Lung (tissue), 12 donors: ENCODE results near the gene UQCRC1. TPM values are rescaled to one million over a fixed set of nuclear protein-coding genes. Genes with fewer than 3 reads are reported as not detected.

Source experiments
- ATAC-seq: fragments of 200-7000 bp; cut with Tn5 transposase; one replicate; pipeline ENCODE4 v1.9.1; 2020; ENCODE audit warnings: moderate number of reproducible peaks; ENCODE audit not compliant: insufficient read depth, low FRiP score
- DNase-seq, 3 donors: peaks; one replicate each; pipeline ENCODE4 v3.0.0-alpha.2; 2013 to 2017
- H3K27ac ChIP-seq, 2 donors: one replicate each; pipeline ENCODE4 v1.5.1; 2013; ENCODE audit warnings: mild to moderate bottlenecking in 2 of 2, moderate library complexity in 2 of 2, control low read depth in 1 of 2, inconsistent platforms in 1 of 2, low read depth in 1 of 2, low read length in 1 of 2
- H3K27me3 ChIP-seq, 3 donors: one replicate each; pipeline ENCODE4 v1.5.1; 2013; ENCODE audit warnings: low read length in 2 of 3; ENCODE audit not compliant: control insufficient read depth in 3 of 3, insufficient read depth in 3 of 3
- H3K36me3 ChIP-seq, 4 donors: one replicate each; pipeline ENCODE4 v1.5.1; 2013; ENCODE audit warnings: low read length in 4 of 4, mild to moderate bottlenecking in 1 of 4, moderate library complexity in 1 of 4; ENCODE audit not compliant: control insufficient read depth in 4 of 4, insufficient read depth in 4 of 4
- H3K4me1 ChIP-seq, 5 donors: one replicate each; pipeline ENCODE4 v1.5.1; 2013; ENCODE audit warnings: low read length in 5 of 5, mild to moderate bottlenecking in 2 of 5, moderate library complexity in 1 of 5; ENCODE audit not compliant: control insufficient read depth in 5 of 5, insufficient read depth in 5 of 5
- H3K4me3 ChIP-seq: one replicate; pipeline ENCODE4 v1.5.1; 2013; ENCODE audit warnings: mild to moderate bottlenecking, control low read depth, moderate library complexity
- H3K9ac ChIP-seq, 2 donors: one replicate each; pipeline ENCODE4 v1.5.1; 2013; ENCODE audit warnings: low read length in 2 of 2, control low read depth in 1 of 2; ENCODE audit not compliant: insufficient read depth in 1 of 2
- H3K9me3 ChIP-seq, 4 donors: one replicate each; pipeline ENCODE4 v1.5.1; 2013; ENCODE audit warnings: low read length in 3 of 4, mild to moderate bottlenecking in 1 of 4, moderate library complexity in 1 of 4; ENCODE audit not compliant: control insufficient read depth in 4 of 4, insufficient read depth in 3 of 4
- WGBS, 2 donors: extraction: QIAGEN DNeasy Blood & Tissue Kit; methylation state at CpG; one replicate each; pipeline ENCODE4 v1.1.7; 2013; 5-methylcytosine and 5-hydroxymethylcytosine counted together
- polyA plus RNA-seq, 2 donors: library from polyadenylated mRNA; stranded (reverse); fragments of 200-250 nt; gene quantifications; one replicate each; pipeline ENCODE4 v1.2.1, GENCODE V29; 2013
- total RNA-seq, 2 donors: library from RNA; depleted of rRNA in 1 of 2; stranded (reverse); fragments of >200 nt in 1 of 2; gene quantifications; one replicate each; pipeline ENCODE4 v1.2.1, GENCODE V29; 2014 to 2021
- TF ChIP-seq, protein P1 (sequence below): IDR thresholded peaks from 2 replicates; pipeline ENCODE4 v1.5.1; 2012; ENCODE audit warnings: mild to moderate bottlenecking; ENCODE audit errors: control extremely low read depth, extremely low read depth
- donor health status: control.
- donor health status: control.
- donor health status: Bipolar disorder and iron deficiency.
- donor health status: healthy.
- donor health status: DM: yes; HTN: yes; CAD: no.

UQCRC1 gene
- total and polyA plus RNA-seq, 4 donors: 98.5 to 225 (median 176) TPM

DNA sequence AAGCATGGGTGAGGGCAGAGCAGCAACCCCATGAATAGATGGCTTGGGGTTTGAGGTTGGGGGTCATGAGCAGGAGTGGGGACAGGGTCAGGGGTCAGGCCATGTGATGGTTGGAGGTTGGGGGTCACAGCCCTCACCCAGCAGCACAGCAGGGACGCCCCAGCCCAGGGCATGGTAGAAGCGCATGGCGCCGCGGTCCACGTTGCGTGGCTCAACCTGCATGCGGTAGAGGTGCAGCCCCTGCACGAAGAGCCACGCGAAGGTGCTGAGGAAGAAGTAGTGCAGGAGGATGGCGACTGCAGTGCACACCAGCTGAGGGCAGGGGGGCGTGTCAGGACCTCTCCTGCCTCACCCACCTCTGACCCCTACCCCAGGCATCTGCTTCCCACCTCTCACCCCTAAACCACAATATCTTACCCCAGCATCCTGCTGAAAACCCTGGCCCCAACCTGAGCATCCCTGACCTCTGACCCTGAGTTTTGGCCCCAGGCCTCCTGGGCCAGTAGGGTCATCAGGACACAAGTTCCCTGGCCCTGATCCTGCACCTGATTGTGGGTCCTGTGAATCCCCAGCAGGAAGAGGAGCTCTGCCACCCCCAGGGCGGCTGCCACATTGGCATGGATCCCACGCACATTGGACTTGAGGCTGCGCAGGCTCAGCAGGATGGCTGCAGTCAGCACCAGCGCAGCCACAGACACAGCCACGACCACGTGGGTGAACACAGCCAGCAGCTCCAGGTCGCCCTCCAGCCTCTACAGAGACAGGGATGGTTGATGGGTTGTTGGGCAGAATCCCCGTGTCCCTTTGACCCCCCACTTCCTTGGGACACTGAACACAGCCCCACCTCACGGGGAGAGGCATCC, 35.7 kb upstream of the UQCRC1 start:
- no peaks in the 10 kb centered on the region for H3K36me3 ChIP-seq
- no peak overlapping the region for H3K27ac ChIP-seq
- no peak overlapping the region for H3K4me3 ChIP-seq
- ATAC-seq (no peak), DNase-seq (no peak)
- TF ChIP-seq, protein P1, sequence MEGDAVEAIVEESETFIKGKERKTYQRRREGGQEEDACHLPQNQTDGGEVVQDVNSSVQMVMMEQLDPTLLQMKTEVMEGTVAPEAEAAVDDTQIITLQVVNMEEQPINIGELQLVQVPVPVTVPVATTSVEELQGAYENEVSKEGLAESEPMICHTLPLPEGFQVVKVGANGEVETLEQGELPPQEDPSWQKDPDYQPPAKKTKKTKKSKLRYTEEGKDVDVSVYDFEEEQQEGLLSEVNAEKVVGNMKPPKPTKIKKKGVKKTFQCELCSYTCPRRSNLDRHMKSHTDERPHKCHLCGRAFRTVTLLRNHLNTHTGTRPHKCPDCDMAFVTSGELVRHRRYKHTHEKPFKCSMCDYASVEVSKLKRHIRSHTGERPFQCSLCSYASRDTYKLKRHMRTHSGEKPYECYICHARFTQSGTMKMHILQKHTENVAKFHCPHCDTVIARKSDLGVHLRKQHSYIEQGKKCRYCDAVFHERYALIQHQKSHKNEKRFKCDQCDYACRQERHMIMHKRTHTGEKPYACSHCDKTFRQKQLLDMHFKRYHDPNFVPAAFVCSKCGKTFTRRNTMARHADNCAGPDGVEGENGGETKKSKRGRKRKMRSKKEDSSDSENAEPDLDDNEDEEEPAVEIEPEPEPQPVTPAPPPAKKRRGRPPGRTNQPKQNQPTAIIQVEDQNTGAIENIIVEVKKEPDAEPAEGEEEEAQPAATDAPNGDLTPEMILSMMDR: no peak
- H3K4me1 ChIP-seq: peaks cover 0 to 2% (median 0%) of the 10 kb centered on the region in 5 donors
- 92% methylated on average over 21 to 22 of the region's 22 CpGs for WGBS, 2 donors
- no peaks in the 10 kb centered on the region for H3K9me3 ChIP-seq
- H3K27me3 ChIP-seq: no peaks in the 10 kb centered on the region
- H3K9ac ChIP-seq: no peak overlapping the region

DNA sequence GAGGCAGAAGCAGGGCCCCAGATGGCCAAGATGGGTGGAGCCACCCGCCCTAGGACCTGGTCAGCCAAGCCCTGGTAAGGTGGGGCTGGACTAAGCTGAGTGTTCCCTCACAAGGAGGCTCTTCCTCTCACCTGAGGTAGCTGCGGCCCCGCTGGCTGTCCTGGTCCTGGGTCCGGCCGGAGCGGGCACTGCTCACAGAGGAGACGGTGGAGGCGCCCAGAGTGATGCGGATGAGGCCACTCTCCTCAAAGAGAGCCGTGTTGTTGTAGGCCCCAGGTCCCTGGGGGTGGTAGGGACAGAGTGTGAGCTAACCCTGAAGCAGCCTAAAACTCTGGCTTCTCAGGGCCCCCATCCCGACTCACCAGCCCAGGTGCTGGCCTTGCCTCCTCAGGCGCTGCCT, 33.2 kb upstream of the UQCRC1 start:
- Histone ChIP-seq H3K9me3 (no peaks in the 10 kb centered on the region), H3K4me1 (peaks cover 0 to 3% (median 0%) of the 10 kb centered on the region in 5 donors), H3K27me3 (no peaks in the 10 kb centered on the region), H3K9ac (no peak overlapping the region), H3K36me3 (no peaks in the 10 kb centered on the region), H3K27ac (no peak overlapping the region), H3K4me3 (no peak overlapping the region)
- TF ChIP-seq, protein P1: no peak
- ATAC-seq: no peak
- 94 to 97% methylated on average over 12 of the region's 12 CpGs for WGBS, 2 donors
- DNase-seq: no peak

DNA sequence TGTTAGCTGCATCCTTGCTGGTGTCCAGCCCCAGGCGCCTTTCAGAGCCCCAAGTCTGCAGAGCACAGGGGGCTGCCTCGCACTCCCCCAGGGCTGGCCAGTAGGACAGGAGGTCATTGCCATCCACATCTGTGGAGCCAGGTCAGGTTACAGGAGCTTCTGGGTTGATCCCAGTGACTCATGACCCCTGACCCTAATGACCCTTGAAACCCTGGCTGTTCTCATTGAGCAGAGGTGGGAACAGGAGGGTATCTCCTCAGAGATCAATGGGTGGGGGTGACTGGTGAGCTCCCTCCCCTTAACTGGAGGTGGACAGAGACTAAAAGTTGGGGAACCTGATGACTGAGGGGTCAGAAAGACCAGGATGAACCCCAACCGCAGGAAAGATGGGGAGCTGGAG, 31.9 kb upstream of the UQCRC1 start:
- H3K4me3 ChIP-seq: no peak overlapping the region
- peaks cover 0 to 7% (median 0%) of the 10 kb centered on the region in 5 donors for H3K4me1 ChIP-seq
- no peaks in the 10 kb centered on the region for H3K9me3 ChIP-seq
- no peaks in the 10 kb centered on the region for H3K27me3 ChIP-seq
- H3K36me3 ChIP-seq: no peaks in the 10 kb centered on the region
- no peak for DNase-seq
- WGBS, 2 donors: 94 to 100% methylated on average over 3 of the region's 3 CpGs
- TF ChIP-seq, protein P1: no peak
- ATAC-seq: no peak
- no peak overlapping the region for H3K27ac ChIP-seq
- H3K9ac ChIP-seq: no peak overlapping the region
